ENCODE results near the gene SEL1L3.

Gene SEL1L3

GRCh38 chr4:25728886-25729285, 133.9 kb downstream of the SEL1L3 start:
- DNase-seq: no peak

GRCh38 chr4:25727711-25728493, 134.9 kb downstream of the SEL1L3 start:
- DNase-seq: no peak

DNA sequence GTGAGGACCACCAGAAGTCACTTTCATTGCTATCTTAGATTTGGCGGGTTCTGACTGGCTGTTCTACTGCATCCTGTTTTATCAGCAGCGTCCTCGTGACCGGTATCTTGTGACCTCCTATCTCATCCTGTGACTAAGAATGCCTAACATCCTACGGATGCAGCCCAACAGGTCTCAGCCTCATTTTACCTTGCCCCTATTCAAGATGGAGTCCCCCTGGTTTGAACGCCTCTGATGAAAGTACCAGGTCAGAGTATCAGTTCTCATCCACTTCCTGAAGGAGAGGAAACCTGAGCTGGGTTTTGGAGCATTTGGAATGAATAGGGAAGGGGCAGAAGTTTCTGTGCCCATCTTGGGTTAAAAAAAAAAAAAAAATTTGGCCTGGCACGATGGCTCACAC, 136.9 kb downstream of the SEL1L3 start:
- no peak for DNase-seq

GRCh38 chr4:25723409-25723808, 139.4 kb downstream of the SEL1L3 start:
- DNase-seq: no peak

DNA sequence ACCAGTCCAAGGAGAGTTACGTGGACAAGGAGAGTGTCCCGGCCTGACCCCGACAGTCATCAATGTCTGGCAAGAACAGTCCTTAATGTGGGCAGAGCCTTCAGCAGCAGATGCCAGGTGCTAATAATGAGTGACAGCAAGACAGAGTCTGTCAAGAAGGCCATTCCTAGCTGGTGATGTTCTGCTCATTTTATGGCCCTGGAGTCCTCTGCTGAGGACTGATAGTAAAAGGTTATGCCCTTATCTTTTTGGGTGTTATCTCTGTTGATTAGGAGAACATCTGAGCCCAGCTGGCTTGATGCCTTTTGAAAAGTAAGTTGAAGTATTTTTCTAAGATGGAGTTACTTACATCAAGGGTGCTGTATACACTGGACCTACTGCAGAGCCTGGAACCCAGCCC, 139.8 kb downstream of the SEL1L3 start:
- no peak for DNase-seq

- no peak for DNase-seq
These were observed 149.0 kb downstream of the SEL1L3 start for GRCh38 chr4:25713812-25714211.

DNA sequence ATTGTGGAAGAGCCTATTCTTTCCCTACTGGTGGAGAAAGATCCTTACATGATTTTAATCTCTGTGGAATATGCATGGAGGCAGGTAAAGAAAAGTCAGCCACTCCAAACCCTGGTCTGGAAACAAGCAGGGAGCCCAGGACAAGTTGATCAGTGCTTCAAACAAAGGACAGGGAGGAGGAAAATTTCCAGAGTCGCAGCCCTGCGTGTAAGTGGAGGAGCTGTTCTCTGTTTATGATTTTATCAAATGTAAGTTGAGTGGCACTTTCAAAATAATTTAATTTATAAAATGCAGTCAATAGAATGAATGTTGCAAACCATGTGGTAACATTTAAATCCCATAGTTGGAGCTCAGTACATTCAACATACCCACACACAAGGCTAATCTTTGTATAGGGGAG, 150.2 kb downstream of the SEL1L3 start:
- no peak for DNase-seq

- no peak for DNase-seq
These were observed 152.2 kb downstream of the SEL1L3 start for GRCh38 chr4:25710637-25711036.

DNA sequence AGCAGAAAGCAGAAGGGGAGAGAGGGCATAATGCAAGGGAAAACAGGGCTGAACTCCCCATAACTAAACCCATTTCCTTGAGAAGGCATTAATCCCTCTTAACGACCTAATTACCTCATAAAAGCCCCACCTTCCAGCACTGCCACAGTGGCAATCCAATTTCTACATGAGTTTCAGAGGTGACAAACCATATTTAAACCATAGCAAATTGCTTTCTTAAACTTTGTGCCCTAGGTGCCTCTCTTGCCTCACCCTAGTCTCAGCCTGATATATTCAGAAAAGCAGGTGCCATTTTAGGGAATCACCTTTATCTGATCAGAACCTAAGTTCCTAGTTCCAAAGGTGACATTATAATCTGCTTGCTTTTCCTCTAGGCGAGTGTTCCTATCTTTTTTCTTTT, 158.3 kb downstream of the SEL1L3 start:
- DNase-seq: no peak

DNA sequence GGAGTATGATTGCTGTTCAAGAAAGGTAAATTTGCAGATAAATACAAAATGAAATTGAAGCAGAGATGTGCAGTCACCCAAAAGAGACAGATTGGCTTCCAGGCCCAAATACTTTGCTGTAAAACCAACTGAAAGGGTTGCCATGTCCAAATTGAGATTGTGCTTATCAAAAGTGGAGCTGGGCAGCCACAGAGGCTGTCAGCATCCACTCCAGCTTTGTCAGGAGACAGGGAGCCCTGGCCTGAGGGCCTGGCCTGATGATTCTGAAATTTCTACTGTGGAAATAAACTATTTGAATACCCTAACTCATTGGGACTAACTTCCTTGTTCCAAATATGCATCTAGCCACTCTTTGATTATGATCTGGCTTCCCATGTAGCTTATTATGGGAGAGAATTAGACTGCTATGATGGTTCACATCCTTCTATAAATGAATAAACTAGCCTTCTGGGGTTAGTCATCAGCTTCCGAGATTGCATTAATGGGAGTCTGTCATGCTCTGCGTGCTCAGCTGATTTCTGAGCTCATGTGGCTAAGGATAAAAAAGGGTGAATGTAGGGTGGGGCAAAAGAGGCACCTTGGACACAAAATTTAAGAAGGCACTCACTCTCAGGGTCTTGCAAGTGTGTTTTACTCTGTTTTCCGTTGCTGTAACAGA, 158.9 kb downstream of the SEL1L3 start:
- DNase-seq: no peak

DNA sequence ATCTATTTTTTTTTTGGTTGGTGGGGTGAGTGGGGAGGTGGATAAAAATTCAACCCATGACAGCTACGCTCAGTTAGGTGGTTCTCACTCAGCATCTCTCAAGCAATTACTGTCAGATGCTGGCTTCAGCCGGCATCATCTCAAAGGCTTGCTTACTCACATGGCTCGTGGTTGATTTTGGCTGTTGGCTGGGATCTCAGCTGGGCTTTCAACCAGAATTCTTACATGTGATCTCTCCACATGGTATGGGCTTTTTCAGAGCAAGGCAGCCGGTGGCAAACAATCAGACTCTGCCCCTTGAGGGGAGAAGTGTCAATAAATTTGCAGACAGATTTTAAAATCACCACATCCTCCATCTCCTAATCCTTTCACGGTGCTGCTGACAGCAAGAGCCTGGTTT, 159.9 kb downstream of the SEL1L3 start:
- no peak for DNase-seq

DNA sequence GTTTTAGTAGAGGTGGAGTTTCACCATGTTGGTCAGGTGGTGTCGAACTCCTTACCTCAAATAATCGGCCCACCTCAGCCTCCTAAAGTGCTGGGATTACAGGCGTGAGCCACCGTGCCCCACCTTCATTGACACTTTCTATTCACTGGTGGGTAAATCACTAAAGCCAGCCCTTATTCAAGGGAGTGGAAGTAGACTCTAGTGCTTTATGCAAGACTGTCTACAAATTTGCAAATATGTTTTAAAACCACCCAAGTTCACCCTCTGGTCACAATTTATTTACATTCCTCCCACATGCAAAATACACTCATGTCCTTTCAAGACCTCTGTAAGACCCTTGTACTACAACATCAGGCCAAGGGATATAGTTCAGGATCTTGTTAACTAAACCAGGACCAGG, 162.1 kb downstream of the SEL1L3 start:
- DNase-seq: no peak

GRCh38 chr4:25697516-25697915, 165.3 kb downstream of the SEL1L3 start:
- no peak for DNase-seq

Measured in activated CD4-positive, alpha-beta T cell treated with anti-CD3 and anti-CD28 coated beads, Interleukin-2, amount 50 U/mL, for 1 hour (primary cell).